Esophagus muscularis mucosa (tissue), 4 donors: ENCODE results near the gene DENND4C. TPM values are rescaled to one million over a fixed set of nuclear protein-coding genes. Genes with fewer than 3 reads are reported as not detected.

ENCODE experiments used
- DNase-seq: peaks from one replicate; pipeline ENCODE4 v3.0.0-alpha.2; 2017; ENCODE audit errors: extremely low spot score
- H3K27ac ChIP-seq, 4 donors: fragments of 200-600 bp; sonication (generic); replicated peaks in 1 of 4; 1 replicate in 3 of 4; 2 replicates in 1 of 4; pipeline ENCODE4 v1.5.1; 2016 to 2019; ENCODE audit warnings: mild to moderate bottlenecking in 1 of 4
- H3K27me3 ChIP-seq, 4 donors: fragments of 200-600 bp; sonication (generic); one replicate each; pipeline versions ENCODE4 v1.5.1 to v1.6.0; 2016 to 2019
- H3K36me3 ChIP-seq, 4 donors: fragments of 200-600 bp; sonication (generic); one replicate each; pipeline ENCODE4 v1.5.1; 2016 to 2019
- H3K4me1 ChIP-seq, 4 donors: fragments of 200-600 bp; sonication (generic); one replicate each; pipeline ENCODE4 v1.5.1; 2016 to 2019
- H3K4me3 ChIP-seq, 4 donors: fragments of 200-600 bp; sonication (generic); 1 replicate in 2 of 4; 2 replicates in 2 of 4; pipeline ENCODE4 v1.5.1; 2016 to 2019; ENCODE audit warnings: mild to moderate bottlenecking in 4 of 4, moderate library complexity in 1 of 4
- H3K9me3 ChIP-seq, 4 donors: fragments of 200-600 bp; sonication (generic); 1 replicate in 3 of 4; 2 replicates in 1 of 4; pipeline ENCODE4 v1.5.1; 2016 to 2019
- EP300 ChIP-seq: sonication (generic); formaldehyde crosslinking; IDR thresholded peaks from one replicate; pipeline ENCODE4 v1.6.1; 2017; ENCODE audit warnings: antibody characterized with exemption
- POLR2A ChIP-seq: fragments of 450-650 bp; IDR thresholded peaks from one replicate; pipeline ENCODE4 v1.6.1; 2017; ENCODE audit warnings: antibody characterized with exemption, moderate library complexity, mild to moderate bottlenecking, low read depth
- POLR2AphosphoS5 ChIP-seq, 2 donors: sonication (generic); formaldehyde crosslinking; IDR thresholded peaks; one replicate each; pipeline ENCODE4 v1.6.1; 2017; ENCODE audit warnings: antibody characterized with exemption in 2 of 2
- WGBS: methylation state at CpG from one replicate; pipeline ENCODE4 v1.1.5; 2018; 5-methylcytosine and 5-hydroxymethylcytosine counted together
- intact Hi-C: fragments of 100-400 bp; cut with DNase I; formaldehyde crosslinking; loops from one replicate; pipeline ENCODE4 v1.15.1; 2023
- total RNA-seq, 4 donors: library from RNA; depleted of rRNA; stranded (reverse); fragments of >200 nt; gene quantifications; one replicate each; pipeline versions ENCODE4 v1.1.0 to v1.2.1, GENCODE V29; 2016
- TF ChIP-seq, protein P1 (sequence below), 3 experiments: fragments of 200-600 bp in 2 of 3; fragments of 450-650 bp in 1 of 3; sonication (generic) in 2 of 3; IDR thresholded peaks; one replicate each; pipeline ENCODE4 v1.5.1; 2017 to 2019; ENCODE audit warnings: antibody characterized with exemption in 3 of 3, mild to moderate bottlenecking in 2 of 3, moderate library complexity in 1 of 3

Gene DENND4C
- total RNA-seq, 4 donors from 2014 or later = 59.1 to 97.3 (median 88.1) TPM

DNA sequence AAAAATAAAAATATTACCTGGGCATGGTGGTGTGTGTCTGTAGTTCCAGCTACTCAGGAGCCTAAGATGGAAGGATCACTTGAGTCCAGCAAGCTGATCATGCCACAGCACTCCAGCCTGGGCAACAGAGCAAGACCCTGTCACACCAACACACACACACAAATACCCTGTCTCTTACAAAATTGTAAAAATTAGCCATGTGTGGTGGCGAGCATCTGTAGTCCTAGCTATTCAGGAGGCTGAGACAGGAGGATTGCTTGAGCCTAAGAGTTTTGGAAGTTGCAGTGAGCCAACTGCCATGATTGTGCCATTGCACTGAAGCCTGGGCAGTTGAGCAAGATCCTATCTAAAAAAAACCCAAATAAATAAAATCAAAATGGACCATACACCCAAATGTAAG, 32.1 kb upstream of the DENND4C start:
- H3K9me3 ChIP-seq = no peaks in the 10 kb centered on the region
- H3K4me3 ChIP-seq = no peak overlapping the region
- 80% methylated on average over 1 of the region's 1 CpG for WGBS
- no peak overlapping the region for H3K27ac ChIP-seq
- no peak for TF ChIP-seq POLR2AphosphoS5 (IDR thresholded peaks at IDR 0.05)
- no peak for TF ChIP-seq EP300
- TF ChIP-seq, protein P1, sequence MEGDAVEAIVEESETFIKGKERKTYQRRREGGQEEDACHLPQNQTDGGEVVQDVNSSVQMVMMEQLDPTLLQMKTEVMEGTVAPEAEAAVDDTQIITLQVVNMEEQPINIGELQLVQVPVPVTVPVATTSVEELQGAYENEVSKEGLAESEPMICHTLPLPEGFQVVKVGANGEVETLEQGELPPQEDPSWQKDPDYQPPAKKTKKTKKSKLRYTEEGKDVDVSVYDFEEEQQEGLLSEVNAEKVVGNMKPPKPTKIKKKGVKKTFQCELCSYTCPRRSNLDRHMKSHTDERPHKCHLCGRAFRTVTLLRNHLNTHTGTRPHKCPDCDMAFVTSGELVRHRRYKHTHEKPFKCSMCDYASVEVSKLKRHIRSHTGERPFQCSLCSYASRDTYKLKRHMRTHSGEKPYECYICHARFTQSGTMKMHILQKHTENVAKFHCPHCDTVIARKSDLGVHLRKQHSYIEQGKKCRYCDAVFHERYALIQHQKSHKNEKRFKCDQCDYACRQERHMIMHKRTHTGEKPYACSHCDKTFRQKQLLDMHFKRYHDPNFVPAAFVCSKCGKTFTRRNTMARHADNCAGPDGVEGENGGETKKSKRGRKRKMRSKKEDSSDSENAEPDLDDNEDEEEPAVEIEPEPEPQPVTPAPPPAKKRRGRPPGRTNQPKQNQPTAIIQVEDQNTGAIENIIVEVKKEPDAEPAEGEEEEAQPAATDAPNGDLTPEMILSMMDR (IDR thresholded peaks at IDR 0.05) = no peak
- no peak for TF ChIP-seq POLR2A
- intact Hi-C loops = no loop called here
- no peaks in the 10 kb centered on the region for H3K27me3 ChIP-seq
- H3K36me3 ChIP-seq = no peaks in the 10 kb centered on the region
- H3K4me1 ChIP-seq = no peaks in the 10 kb centered on the region
- DNase-seq = no peak

DNA sequence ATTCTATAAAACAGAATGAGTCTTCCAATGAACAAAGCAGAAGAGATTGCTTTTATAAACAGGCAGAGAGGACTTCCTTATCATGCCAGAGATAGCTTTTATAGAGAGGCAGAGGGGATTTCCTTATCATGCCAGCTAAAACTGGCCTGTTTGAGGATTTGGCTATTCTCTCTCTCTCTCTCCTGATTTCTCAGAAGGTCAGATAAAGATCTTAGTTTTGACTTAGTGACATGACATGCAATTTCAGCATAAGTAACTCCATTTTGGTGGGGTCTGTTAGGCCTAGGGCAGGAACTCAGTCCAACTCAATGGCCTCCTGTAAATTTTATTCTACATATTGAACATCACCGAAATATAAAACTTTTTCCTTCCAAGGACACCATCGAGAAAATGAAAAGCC, 31.5 kb upstream of the DENND4C start:
- Histone ChIP-seq H3K4me1 (no peaks in the 10 kb centered on the region), H3K9me3 (no peaks in the 10 kb centered on the region), H3K27me3 (no peaks in the 10 kb centered on the region), H3K4me3 (no peak overlapping the region), H3K27ac (no peak overlapping the region), H3K36me3 (no peaks in the 10 kb centered on the region)
- intact Hi-C loops = no loop called here
- TF ChIP-seq, protein P1 (IDR thresholded peaks at IDR 0.05) = no peak
- TF ChIP-seq POLR2A (no peak), POLR2AphosphoS5 (IDR thresholded peaks at IDR 0.05) (no peak), EP300 (no peak)
- DNase-seq = no peak
- 95% methylated on average over 2 of the region's 2 CpGs for WGBS

DNA sequence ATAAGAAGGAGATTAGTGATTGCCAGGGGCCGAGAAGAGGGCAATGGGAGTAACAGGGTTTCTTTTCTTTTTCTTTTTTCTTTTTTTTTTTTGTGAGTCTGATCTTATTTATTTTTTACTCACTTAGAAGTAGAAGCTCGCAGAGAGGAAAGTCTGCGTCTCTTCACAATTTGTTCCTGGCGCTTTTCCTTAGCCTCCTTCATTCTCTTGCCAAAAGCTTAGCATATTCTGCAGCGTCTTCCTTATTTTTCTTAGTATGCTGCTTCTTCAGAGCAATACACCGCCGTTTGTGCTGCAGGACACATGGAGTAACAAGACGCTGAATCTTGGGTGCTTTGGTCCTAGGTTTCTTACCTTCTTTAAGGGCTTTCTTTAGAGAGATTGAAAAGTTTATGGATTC, 30.3 kb upstream of the DENND4C start:
- intact Hi-C loops = no loop called here
- Histone ChIP-seq H3K27me3 (no peaks in the 10 kb centered on the region), H3K4me1 (no peaks in the 10 kb centered on the region), H3K27ac (no peak overlapping the region), H3K9me3 (no peaks in the 10 kb centered on the region), H3K4me3 (no peak overlapping the region), H3K36me3 (no peaks in the 10 kb centered on the region)
- WGBS = 58% methylated on average over 7 of the region's 8 CpGs
- no peak for DNase-seq
- TF ChIP-seq, protein P1 (IDR thresholded peaks at IDR 0.05) = no peak
- TF ChIP-seq POLR2AphosphoS5 (IDR thresholded peaks at IDR 0.05) = no peak
- TF ChIP-seq EP300 = no peak
- TF ChIP-seq POLR2A = no peak

DNA sequence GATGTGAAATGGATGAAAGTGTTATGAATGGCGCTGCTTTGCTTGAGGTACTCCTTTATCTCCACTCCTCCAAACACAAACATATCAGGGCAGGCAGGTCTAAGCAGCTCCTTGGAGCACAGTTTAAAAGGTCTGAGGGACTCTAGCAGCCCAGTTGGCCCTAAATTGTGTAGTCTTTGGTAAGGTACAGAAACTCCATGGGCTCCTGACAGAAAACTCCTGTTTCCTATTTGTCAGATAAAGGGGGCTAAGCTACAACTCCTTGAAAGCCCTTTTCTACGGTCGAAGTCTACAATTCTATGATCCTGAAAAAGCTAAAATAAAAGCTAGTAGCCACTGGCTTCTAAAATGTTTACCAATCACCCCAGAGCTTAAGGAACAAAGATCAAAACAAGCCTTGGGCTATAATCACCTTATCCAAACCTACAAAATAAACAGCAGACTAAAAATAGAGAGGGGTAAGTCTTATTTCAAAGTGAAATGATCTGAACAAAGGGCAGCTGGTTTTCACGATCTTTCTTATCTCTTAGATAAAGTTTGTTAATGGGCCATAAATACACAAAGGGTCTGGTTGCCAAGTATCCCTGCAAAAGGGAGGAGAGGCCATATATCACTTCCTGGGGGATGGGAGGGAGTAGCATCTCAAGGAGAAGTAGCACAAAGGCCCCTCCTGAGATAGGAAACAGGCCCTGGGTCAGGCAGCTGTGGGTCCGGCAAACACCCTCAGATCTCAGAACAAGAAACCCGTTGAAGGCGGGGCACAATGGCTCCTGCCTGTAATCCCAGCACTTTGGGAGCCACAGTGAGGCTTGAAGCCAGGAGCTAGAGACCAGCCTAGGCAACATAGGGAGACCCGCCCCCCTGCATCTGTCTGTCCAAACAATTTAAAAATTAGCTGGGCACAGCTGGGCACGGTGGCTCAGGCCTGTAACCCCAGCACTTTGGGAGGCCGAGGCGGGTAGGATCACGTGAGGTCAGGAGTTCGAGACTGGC, 28.3 kb upstream of the DENND4C start:
- Histone ChIP-seq H3K9me3 (no peaks in the 10 kb centered on the region), H3K27me3 (no peaks in the 10 kb centered on the region), H3K36me3 (no peaks in the 10 kb centered on the region), H3K4me3 (no peak overlapping the region), H3K27ac (no peak overlapping the region), H3K4me1 (no peaks in the 10 kb centered on the region)
- intact Hi-C loops = no loop called here
- DNase-seq = no peak
- WGBS = 80% methylated on average over 13 of the region's 13 CpGs
- TF ChIP-seq, protein P1 (IDR thresholded peaks at IDR 0.05) = no peak
- TF ChIP-seq EP300 = no peak
- no peak for TF ChIP-seq POLR2A
- TF ChIP-seq POLR2AphosphoS5 (IDR thresholded peaks at IDR 0.05) = no peak
